ENCODE results near the gene CCDC142. TPM values are rescaled to one million over a fixed set of nuclear protein-coding genes. Genes with fewer than 3 reads are reported as not detected.
A peak's percentile ranks its signal among the peaks of the same experiment; 100 is the strongest.

The CCDC142 gene
- total and polyA plus RNA-seq, 2 of the 8 experiments (the other 6 are each of a cell fraction or from before 2014, with no cell fraction given), result 6.0 to 10.7 TPM

- Histone ChIP-seq H3K23ac (ENCODE audit: insufficient read length) (no peak overlapping the region), H4K8ac (ENCODE audit: extremely low read depth, insufficient read depth, low read length) (no peak overlapping the region), H3K4ac (replicated peaks; ENCODE audit: insufficient read length, low read depth, low read length) (no peak overlapping the region), H3K9ac (replicated peaks in 1 of 4; ENCODE audit: extremely low read depth in 1 of 4, low read depth in 3 of 4, low read length in 3 of 4) (peak overlapping the region; percentile 48 to 80 (median 61); a peak in 6 of 7 replicates), H2AK5ac (ENCODE audit: low read depth, low read length) (no peak overlapping the region), H4K91ac (replicated peaks; ENCODE audit: insufficient read length, low read length) (peak overlapping the region; percentile 55), H2BK5ac (ENCODE audit: low read depth, low read length) (no peak overlapping the region), H3K79me1 (ENCODE audit: low read depth, low read length) (no peaks in the 10 kb centered on the region; the same call in 1 of the 2 replicates), H3K36me3 (ENCODE audit: control insufficient read depth in 2 of 4, insufficient read depth in 4 of 4, low read length in 3 of 4) (peaks cover 0 to 12% (median 2%) of the 10 kb centered on the region in 4 experiments; a peak in 4 of 8 replicates), H2BK120ac (replicated peaks; ENCODE audit: low read depth, low read length) (no peak overlapping the region), H4K20me1 (replicated peaks in 1 of 2; ENCODE audit: control insufficient read depth in 1 of 2, insufficient read depth in 2 of 2, low read length in 2 of 2) (no peaks in the 10 kb centered on the region), H3K79me2 (ENCODE audit: control insufficient read depth in 1 of 2, insufficient read depth in 2 of 2, low read length in 2 of 2) (peaks cover 0 to 5% of the 10 kb centered on the region in 2 experiments; a peak in 1 of 4 replicates), H3K4me3 (ENCODE audit: extremely low read depth in 1 of 4, insufficient read depth in 2 of 4, low read depth in 3 of 4, low read length in 4 of 4) (peak overlapping the region; percentile 54 to 85 (median 79)), H2BK15ac (ENCODE audit: low read length) (0 out of 2 replicates have a peak overlapping the region, but pooled peaks have one; percentile 16), H3K23me2 (ENCODE audit: low read depth, low read length) (peaks cover 8% of the 10 kb centered on the region), H3K9me3 (ENCODE audit: insufficient read depth in 2 of 2, low read depth in 1 of 2, low read length in 1 of 2) (no peaks in the 10 kb centered on the region), H3K4me1 (replicated peaks in 1 of 4; ENCODE audit: control insufficient read depth in 3 of 4, insufficient read depth in 4 of 4, low read length in 3 of 4) (peaks cover 0 to 2% (median 0%) of the 10 kb centered on the region in 4 experiments; a peak in 2 of 7 replicates), H3K56ac (replicated peaks; ENCODE audit: insufficient read length, low read depth, low read length) (no peak overlapping the region), H3K27ac (ENCODE audit: low read depth, low read length) (no peak overlapping the region), H2BK12ac (ENCODE audit: low read depth, low read length) (0 out of 2 replicates have a peak overlapping the region, but pooled peaks have one; percentile 39), H3K14ac (ENCODE audit: insufficient read length) (no peak overlapping the region), H4K5ac (ENCODE audit: insufficient read length, low read depth, low read length) (no peak overlapping the region), H2BK20ac (ENCODE audit: low read length) (no peak overlapping the region), H3K18ac (ENCODE audit: extremely low read depth, low read length) (no peak overlapping the region), H3K4me2 (ENCODE audit: insufficient read depth in 1 of 2, low read depth in 2 of 2, low read length in 2 of 2) (peak overlapping the region; percentile 78 to 94), H3K27me3 (replicated peaks in 1 of 4; ENCODE audit: control insufficient read depth in 3 of 4, extremely low read depth in 1 of 4, insufficient read depth in 3 of 4, low read length in 3 of 4) (no peaks in the 10 kb centered on the region), H2AFZ (ENCODE audit: low read length) (no peak overlapping the region)
- ChIA-PET POLR2A (ENCODE audit: partially characterized antibody) (interaction anchor here (0.8 to 2.2 kb wide), 9 partner anchors 9 to 36 kb away, joined by 3 to 8 read pairs (median 4); partner anchors contain the start of genes CCDC142, INO80B, MRPL53 and TTC31), CTCF (ENCODE audit: partially characterized antibody) (interaction anchor here (1.3 to 4.4 kb wide), 4 partner anchors 8 to 127 kb away, joined by 4 to 26 read pairs (median 10); partner anchors contain the start of genes CCDC142, MRPL53 and TTC31)
- DNase-seq (ENCODE audit: low read depth in 1 of 2, low spot score in 2 of 2), result no peak
- WGBS, 2 experiments (ENCODE audit: extremely low coverage in 1 of 2, insufficient coverage in 1 of 2, insufficient read length in 1 of 2, insufficient replicate concordance in 2 of 2, low coverage in 1 of 2, low lambda C conversion rate in 2 of 2, missing lambda C conversion rate in 1 of 2), result 25% methylated on average over 13 of the region's 13 CpGs; no CpG with 5 or more reads in 1 of the 2 experiments
- FAIRE-seq, result no peak
- no peak for TF ChIP-seq JUN (IDR thresholded peaks at IDR 0.05; ENCODE audit: low read depth, low read length)
- TF ChIP-seq BRCA1 (IDR thresholded peaks at IDR 0.05; ENCODE audit: low read depth, low read length), result no peak
- no peak for TF ChIP-seq RXRA (IDR thresholded peaks at IDR 0.05; ENCODE audit: insufficient read depth, low read depth, low read length)
- no peak for TF ChIP-seq CTBP2 (IDR thresholded peaks at IDR 0.05; ENCODE audit: borderline replicate concordance, insufficient read depth, insufficient read length, low read length)
- TF ChIP-seq, protein P1, sequence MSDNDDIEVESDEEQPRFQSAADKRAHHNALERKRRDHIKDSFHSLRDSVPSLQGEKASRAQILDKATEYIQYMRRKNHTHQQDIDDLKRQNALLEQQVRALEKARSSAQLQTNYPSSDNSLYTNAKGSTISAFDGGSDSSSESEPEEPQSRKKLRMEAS (IDR thresholded peaks at IDR 0.05), result no peak
- TF ChIP-seq SIN3A (conservative IDR thresholded peaks at IDR 0.05 in 1 of 2, IDR thresholded peaks at IDR 0.05 in 1 of 2; ENCODE audit: low read depth in 1 of 2, low read length in 2 of 2), result no peak
- TF ChIP-seq, protein P2, sequence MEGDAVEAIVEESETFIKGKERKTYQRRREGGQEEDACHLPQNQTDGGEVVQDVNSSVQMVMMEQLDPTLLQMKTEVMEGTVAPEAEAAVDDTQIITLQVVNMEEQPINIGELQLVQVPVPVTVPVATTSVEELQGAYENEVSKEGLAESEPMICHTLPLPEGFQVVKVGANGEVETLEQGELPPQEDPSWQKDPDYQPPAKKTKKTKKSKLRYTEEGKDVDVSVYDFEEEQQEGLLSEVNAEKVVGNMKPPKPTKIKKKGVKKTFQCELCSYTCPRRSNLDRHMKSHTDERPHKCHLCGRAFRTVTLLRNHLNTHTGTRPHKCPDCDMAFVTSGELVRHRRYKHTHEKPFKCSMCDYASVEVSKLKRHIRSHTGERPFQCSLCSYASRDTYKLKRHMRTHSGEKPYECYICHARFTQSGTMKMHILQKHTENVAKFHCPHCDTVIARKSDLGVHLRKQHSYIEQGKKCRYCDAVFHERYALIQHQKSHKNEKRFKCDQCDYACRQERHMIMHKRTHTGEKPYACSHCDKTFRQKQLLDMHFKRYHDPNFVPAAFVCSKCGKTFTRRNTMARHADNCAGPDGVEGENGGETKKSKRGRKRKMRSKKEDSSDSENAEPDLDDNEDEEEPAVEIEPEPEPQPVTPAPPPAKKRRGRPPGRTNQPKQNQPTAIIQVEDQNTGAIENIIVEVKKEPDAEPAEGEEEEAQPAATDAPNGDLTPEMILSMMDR (IDR thresholded peaks at IDR 0.05; ENCODE audit: control extremely low read depth in 1 of 3, insufficient read depth in 1 of 3, low read depth in 1 of 3, low read length in 3 of 3), result no peak
- no peak for TF ChIP-seq KDM5A (IDR thresholded peaks at IDR 0.05; ENCODE audit: low read length)
- TF ChIP-seq TAF1 (IDR thresholded peaks at IDR 0.05; ENCODE audit: low read depth, low read length), result no peak
- TF ChIP-seq SRF (IDR thresholded peaks at IDR 0.05; ENCODE audit: low read depth, low read length), result no peak
Measured at GRCh38 chr2:74464406-74464805, 18.4 kb downstream of the CCDC142 start.

All from H1 (cell line).